Measurements from ENCODE around the gene DYNC1I1. TPM values are rescaled to one million over a fixed set of nuclear protein-coding genes. Genes with fewer than 3 reads are reported as not detected.

The DYNC1I1 gene
- total RNA-seq, 1 donor: 0.54 TPM

GRCh38 chr7:96059075-96059474 lies 286.7 kb downstream of the DYNC1I1 start:
- no peak for DNase-seq (ENCODE audit: low read depth in 2 of 3, low spot score in 2 of 3)

DNA sequence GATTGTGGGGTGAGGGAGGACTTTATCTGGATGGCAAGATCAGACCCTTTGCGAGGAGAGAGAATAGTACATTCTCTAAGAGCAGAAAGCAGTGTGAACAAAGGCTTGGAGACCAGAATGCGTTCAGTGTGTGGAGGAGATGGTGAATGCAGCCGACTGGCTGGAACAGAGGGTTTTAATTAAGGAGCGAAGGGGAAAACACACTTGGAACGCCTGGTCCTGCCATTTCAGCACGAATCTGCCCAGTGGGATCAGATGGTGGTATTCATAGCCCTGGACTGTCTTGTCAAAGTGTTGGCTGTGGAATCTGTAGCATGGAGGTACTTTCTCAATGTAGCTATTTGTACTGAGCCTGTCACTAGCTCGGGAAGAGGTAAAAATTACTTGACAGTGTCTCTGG lies 288.7 kb downstream of the DYNC1I1 start:
- DNase-seq (ENCODE audit: low read depth in 2 of 3, low spot score in 2 of 3): no peak

DNA sequence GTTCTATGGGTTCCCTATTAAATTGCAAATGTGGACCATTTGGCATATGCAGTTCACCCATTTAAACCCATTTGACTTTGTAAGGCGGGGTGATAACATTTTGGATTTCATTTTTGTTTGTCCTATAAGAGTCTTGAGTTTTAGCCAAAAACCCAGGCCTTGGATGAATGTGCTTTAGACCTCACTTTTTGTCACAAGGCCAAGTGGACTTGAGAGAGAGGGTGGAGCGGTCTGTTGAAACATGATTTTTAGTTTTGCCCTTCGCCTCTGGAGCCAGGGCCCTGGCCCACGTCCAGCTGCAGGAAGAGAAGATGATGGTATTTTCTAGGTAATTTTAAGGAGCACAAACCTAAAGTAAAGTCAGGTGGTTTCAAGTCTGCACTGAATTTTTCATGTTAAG lies 289.5 kb downstream of the DYNC1I1 start:
- DNase-seq (ENCODE audit: low read depth in 2 of 3, low spot score in 2 of 3): no peak

GRCh38 chr7:96067321-96067720 lies 295.0 kb downstream of the DYNC1I1 start:
- no peak for DNase-seq (ENCODE audit: low read depth in 2 of 3, low spot score in 2 of 3)

- DNase-seq (ENCODE audit: low read depth in 2 of 3, low spot score in 2 of 3): no peak
These were observed 297.0 kb downstream of the DYNC1I1 start for GRCh38 chr7:96069401-96069800.

- DNase-seq (ENCODE audit: low read depth in 2 of 3, low spot score in 2 of 3): no peak
These were observed 302.5 kb downstream of the DYNC1I1 start for GRCh38 chr7:96074871-96075270.

GRCh38 chr7:96075510-96076349 lies 303.4 kb downstream of the DYNC1I1 start:
- DNase-seq (ENCODE audit: low read depth in 2 of 3, low spot score in 2 of 3): peak in 2 of 3 donors; percentile 53 to 67

- peak in 1 of 3 donors; percentile 21 for DNase-seq (ENCODE audit: low read depth in 2 of 3, low spot score in 2 of 3)
These were observed 304.0 kb downstream of the DYNC1I1 start for GRCh38 chr7:96076350-96076707.

DNA sequence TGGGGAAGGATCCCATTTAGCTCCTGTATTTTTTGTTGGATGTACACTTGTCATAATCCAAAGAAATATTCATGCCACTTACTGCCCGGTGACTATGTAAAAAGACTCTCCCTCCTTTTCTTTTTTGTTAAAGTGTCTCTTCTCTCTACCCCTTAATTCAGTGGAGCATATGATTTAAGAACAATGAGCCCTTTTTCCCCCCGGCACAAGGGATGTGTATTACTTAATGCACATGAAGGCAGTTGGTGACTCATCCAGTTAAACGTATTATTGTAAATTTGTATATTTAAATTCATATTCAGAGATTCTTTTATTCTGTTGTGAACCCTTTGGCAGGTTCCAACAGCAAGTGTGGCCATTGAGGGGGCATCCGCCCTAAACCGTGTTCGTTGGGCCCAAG lies 307.7 kb downstream of the DYNC1I1 start:
- DNase-seq (ENCODE audit: low read depth in 2 of 3, low spot score in 2 of 3): no peak

DNA sequence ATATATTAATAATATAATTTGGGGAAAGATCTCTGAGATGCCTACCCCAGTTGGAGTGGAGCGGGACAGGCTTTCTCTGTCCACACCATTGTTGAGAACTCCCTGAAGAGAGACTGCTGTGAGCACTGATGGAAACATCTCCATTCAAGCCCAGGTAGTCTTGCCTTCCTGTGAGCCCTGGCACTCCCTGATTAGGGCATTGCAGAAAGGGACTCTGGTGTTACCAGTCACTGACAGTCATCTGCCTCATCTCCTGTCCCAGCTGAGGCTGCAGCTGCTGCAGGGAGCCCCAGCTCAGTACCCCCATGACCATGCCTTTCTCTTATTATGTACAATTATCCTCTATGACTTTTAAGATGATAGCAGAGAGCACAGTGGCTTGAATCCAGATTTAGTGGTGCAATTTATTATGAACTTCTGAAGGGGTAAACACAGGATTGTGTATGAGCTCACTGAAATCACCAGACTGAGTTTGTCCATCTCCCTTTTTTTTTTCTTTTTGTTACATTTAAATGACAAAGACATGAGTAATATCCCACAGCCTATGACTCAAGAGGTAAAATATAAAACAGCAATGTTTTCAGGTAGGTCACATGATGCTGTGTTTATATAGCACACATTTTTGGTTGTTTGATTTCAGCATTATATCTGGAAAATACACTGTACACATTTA lies 312.7 kb downstream of the DYNC1I1 start:
- DNase-seq (ENCODE audit: low read depth in 2 of 3, low spot score in 2 of 3): no peak

- DNase-seq (ENCODE audit: low read depth in 2 of 3, low spot score in 2 of 3): no peak
These were observed 313.6 kb downstream of the DYNC1I1 start for GRCh38 chr7:96085953-96086352.

DNA sequence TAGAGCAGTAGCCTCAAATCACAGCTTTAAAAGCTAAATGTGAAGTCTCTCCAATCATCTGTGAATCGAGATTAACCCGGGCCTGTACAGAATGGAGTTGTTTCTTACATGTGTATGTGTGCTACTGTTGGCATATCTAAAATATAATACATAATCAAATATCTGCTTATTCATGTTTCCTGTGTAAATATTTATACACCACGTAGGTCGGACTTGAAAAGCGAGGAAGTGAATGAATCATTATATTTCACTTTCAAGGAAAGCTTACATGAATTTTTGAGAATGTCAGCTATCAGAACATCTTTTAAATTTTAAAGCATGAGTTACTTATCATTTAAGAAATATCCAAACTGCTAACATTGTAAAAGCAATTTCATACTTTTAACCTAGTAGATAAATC lies 316.2 kb downstream of the DYNC1I1 start:
- DNase-seq (ENCODE audit: low read depth in 2 of 3, low spot score in 2 of 3): no peak

DNA sequence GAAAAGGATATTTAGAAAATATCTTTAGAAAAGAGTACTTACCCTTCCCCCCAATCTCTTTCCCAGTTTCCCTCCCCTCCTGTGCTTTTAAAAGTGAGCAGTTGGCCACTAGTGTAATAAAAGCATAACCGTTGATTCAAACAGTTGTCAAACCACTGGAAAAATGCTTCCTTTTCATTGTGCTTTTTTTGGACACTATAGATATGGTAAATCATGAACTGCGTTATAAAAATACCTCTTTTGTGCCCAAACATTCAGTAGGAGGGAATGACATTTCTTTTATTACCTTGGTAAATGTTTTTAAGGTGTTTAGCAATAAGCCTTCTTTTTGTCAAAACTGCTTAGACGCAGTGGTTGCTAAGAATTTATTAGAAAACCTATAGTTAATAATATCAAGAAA lies 317.2 kb downstream of the DYNC1I1 start:
- DNase-seq (ENCODE audit: low read depth in 2 of 3, low spot score in 2 of 3): no peak

DNA sequence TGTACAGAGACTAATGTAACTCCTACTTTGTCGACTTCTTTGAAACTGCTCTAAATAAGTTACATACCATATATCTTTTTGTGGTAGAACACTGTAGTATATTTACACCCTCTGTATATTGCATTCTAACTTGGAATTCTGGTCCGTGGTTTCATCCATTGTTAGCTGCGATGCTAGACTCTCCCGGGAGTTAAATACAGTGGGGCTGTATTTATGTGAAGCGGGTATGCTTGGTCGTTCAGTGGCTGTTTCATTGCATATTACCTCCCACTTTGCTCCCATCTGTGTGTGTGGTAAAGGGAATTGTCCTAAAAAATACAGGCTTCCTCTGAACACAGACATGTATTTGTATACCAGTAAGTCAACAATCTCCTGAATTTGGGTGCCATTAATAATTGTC lies 318.4 kb downstream of the DYNC1I1 start:
- no peak for DNase-seq (ENCODE audit: low read depth in 2 of 3, low spot score in 2 of 3)

GRCh38 chr7:96093435-96093834 lies 321.1 kb downstream of the DYNC1I1 start:
- no peak for DNase-seq (ENCODE audit: low read depth in 2 of 3, low spot score in 2 of 3)

GRCh38 chr7:96097835-96098234 lies 325.5 kb downstream of the DYNC1I1 start:
- no peak for DNase-seq (ENCODE audit: low read depth in 2 of 3, low spot score in 2 of 3)

DNA sequence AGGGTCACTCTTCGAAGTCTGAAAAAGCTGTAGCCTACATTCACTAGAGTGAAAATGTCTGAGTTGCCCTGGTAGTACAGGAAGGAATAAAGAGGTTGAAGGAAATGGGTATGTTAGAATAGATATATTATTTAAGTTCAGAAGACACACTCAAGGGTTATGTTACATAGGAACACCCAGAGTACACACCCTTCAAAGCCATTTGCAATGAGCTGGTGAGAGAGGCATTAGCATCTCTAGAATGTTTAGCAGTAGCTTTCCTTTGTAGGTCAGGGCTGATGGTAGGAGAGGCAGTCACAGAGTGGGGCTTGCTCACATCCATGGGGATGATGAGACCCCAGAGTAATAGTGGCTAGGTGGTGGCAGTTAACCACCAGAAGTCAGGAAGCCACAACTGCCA lies 328.4 kb downstream of the DYNC1I1 start:
- DNase-seq (ENCODE audit: low read depth in 2 of 3, low spot score in 2 of 3): no peak

DNA sequence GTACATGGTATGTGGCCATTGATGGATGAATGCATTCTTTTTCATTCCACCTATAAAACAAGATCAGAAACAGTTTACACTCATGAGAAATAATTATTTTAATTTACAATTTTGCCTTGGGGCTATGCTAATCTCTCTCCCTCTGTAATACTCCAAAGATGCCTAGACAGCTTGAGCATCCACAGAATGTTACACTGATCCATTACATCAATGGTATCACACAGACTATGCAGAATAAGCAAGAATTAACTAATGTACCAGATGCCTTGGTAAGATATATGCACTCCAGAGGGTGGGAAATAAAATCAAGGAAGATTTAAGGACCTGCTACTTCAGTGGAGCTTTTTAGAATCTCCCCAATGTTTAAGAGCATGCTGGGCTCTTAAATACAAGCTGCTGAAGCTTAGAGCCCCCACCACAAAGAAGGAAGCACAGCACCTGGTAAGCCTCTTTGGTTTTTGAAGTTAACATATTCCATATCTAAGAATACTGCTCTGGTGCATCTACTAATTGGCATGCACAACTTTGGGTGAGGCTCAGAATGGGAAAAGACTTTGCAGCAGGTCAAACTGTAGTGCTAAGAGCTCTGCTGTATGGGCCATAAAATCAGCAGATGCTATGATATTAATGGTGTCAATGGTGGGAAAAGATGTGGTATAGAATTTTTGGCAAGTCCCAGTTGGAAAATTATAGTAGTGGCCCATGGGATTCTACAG lies 329.9 kb downstream of the DYNC1I1 start:
- no peak for DNase-seq (ENCODE audit: low read depth in 2 of 3, low spot score in 2 of 3)

- no peak for DNase-seq (ENCODE audit: low read depth in 2 of 3, low spot score in 2 of 3)
These were observed 332.6 kb downstream of the DYNC1I1 start for GRCh38 chr7:96104984-96105383.

DNA sequence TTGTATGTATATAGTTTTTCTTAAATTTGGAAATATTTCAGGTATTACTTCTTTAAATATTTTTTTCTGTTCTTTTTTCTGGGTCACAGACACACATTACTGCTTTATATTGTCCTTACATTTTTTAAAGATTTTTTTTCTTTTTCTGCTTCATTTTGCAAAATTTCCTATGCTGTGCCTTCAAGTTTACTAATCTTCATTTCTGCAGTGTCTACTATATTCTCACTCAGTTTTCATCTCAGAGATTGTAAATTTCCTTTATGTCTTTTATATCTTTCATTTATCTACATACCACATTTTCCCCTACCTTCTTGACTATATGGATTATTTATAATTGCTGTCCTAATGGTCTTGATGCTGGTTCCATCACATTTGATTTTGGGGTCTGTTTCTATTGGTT lies 339.1 kb downstream of the DYNC1I1 start:
- no peak for DNase-seq (ENCODE audit: low read depth in 2 of 3, low spot score in 2 of 3)

DNA sequence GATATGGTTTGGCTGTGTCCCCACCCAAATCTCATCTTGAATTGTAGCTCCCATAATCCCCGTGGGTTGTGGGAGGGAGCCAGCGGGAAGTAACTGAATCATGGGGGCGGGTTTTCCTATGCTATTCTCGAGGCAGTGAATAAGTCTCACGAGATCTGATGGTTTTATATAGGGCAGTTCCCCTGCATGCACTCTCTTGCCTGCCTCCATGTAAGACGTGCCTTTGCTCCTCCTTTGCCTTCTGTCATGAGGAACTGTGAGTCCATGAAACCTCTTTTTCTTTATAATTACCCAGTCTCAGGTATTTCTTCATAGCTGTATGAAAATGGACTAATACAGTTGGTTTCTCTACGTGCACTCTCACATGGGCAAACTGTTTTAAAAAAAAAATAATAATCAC lies 341.8 kb downstream of the DYNC1I1 start:
- DNase-seq (ENCODE audit: low read depth in 2 of 3, low spot score in 2 of 3): no peak

- no peak for DNase-seq (ENCODE audit: low read depth in 2 of 3, low spot score in 2 of 3)
These were observed 343.8 kb downstream of the DYNC1I1 start for GRCh38 chr7:96116173-96116572.

Data from hematopoietic multipotent progenitor cell (in vitro differentiated cells).